ENCODE data around the gene IFNG.

DNA sequence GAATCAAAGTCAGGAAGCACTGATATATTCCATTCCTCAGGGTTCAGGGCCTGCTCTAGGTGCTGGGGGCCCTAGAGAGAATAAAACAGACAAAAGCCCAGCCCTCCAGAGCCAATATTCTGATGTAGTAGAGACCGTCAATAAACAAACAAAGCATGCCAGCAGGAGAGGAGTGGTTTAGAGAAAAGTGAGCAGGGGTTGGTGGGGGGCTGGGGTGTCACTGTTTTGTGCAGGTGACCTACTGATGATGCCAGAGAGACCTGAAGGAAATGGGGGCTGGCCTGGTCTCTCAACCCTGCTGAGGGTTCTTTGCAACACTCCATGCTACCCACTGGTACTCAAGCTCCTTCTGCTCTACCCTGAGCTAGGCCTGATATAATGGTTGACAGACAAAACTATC, 39.6 kb upstream of the IFNG start:
- TF ChIP-seq, protein P1, sequence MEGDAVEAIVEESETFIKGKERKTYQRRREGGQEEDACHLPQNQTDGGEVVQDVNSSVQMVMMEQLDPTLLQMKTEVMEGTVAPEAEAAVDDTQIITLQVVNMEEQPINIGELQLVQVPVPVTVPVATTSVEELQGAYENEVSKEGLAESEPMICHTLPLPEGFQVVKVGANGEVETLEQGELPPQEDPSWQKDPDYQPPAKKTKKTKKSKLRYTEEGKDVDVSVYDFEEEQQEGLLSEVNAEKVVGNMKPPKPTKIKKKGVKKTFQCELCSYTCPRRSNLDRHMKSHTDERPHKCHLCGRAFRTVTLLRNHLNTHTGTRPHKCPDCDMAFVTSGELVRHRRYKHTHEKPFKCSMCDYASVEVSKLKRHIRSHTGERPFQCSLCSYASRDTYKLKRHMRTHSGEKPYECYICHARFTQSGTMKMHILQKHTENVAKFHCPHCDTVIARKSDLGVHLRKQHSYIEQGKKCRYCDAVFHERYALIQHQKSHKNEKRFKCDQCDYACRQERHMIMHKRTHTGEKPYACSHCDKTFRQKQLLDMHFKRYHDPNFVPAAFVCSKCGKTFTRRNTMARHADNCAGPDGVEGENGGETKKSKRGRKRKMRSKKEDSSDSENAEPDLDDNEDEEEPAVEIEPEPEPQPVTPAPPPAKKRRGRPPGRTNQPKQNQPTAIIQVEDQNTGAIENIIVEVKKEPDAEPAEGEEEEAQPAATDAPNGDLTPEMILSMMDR (IDR thresholded peaks at IDR 0.05), result no peak
- no peak for TF ChIP-seq POLR2A (IDR thresholded peaks at IDR 0.05)

Measured in heart left ventricle (tissue), 13 donors.